Measurements from ENCODE around the gene CYLD.

- no peak for TF ChIP-seq CTCF (IDR thresholded peaks at IDR 0.05; ENCODE audit: low read length)
- no peak for TF ChIP-seq EZH2 (IDR thresholded peaks at IDR 0.05; ENCODE audit: borderline replicate concordance, low read length)
Measured at GRCh38 chr16:50808929-50809538, 67.1 kb downstream of the CYLD start.
